Cardiac fibroblast (primary cell): ENCODE data around the gene TRMT10C.
A peak's percentile ranks its signal among the peaks of the same experiment; 100 is the strongest.
"Not testable (repeated sequence)": the region's sequence is repeated elsewhere in the genome, so short reads cannot be mapped to it uniquely, and the experiment has no call there.

Experiments
- DNase-seq, 2 donors: peaks; one replicate each; pipeline versions ENCODE4 v3.0.0 to v3.0.0-alpha.2; 2010; ENCODE audit warnings: low read depth in 2 of 2
- H3K4me3 ChIP-seq, 2 donors: replicated peaks in 1 of 2; 1 replicate in 1 of 2; 2 replicates in 1 of 2; pipeline ENCODE4 v1.5.1; 2011; ENCODE audit warnings: low read depth in 2 of 2, low read length in 2 of 2, mild to moderate bottlenecking in 2 of 2, moderate library complexity in 1 of 2
- CTCF ChIP-seq: IDR thresholded peaks from one replicate; pipeline ENCODE4 v1.5.1; 2011; ENCODE audit warnings: low read depth, mild to moderate bottlenecking, low read length, inconsistent platforms

Gene TRMT10C

GRCh38 chr3:101532783-101533602, 28.7 kb upstream of the TRMT10C start:
- no peak for TF ChIP-seq CTCF
- H3K4me3 ChIP-seq: no peak overlapping the region
- DNase-seq: peak in 1 of 2 donors; percentile 6

GRCh38 chr3:101533603-101533968, 28.1 kb upstream of the TRMT10C start:
- no peak for TF ChIP-seq CTCF
- H3K4me3 ChIP-seq: no peak overlapping the region
- DNase-seq: no peak

- no peak overlapping the region for H3K4me3 ChIP-seq
- no peak for DNase-seq
- no peak for TF ChIP-seq CTCF
Measured at GRCh38 chr3:101535221-101535620, 26.4 kb upstream of the TRMT10C start.

GRCh38 chr3:101536266-101536665, 25.4 kb upstream of the TRMT10C start:
- DNase-seq: no peak
- TF ChIP-seq CTCF: no peak

GRCh38 chr3:101536955-101537354, 24.7 kb upstream of the TRMT10C start:
- not testable (repeated sequence) for H3K4me3 ChIP-seq, DNase-seq

More at GRCh38 chr3:101536266-101536665, 25.4 kb upstream of the TRMT10C start:
- H3K4me3 ChIP-seq: no peak overlapping the region

GRCh38 chr3:101542957-101543356, 18.7 kb upstream of the TRMT10C start:
- no peak for DNase-seq
- H3K4me3 ChIP-seq: no peak overlapping the region
- no peak for TF ChIP-seq CTCF

- H3K4me3 ChIP-seq: no peak overlapping the region
- DNase-seq: no peak
- TF ChIP-seq CTCF: peak; percentile 2
Measured at GRCh38 chr3:101544161-101544850, 17.4 kb upstream of the TRMT10C start.
